PFSK-1 (cell line): ENCODE results near the gene GTPBP3.

Experiments used
- FOXP2 ChIP-seq: optimal IDR thresholded peaks from 2 replicates; pipeline ENCODE3; 2011; ENCODE audit warnings: borderline replicate concordance, control low read depth, inconsistent platforms; ENCODE audit not compliant: insufficient read depth; ENCODE audit errors: extremely low read length, extremely low read depth
- POLR2AphosphoS5 ChIP-seq: IDR thresholded peaks from 2 replicates; pipeline ENCODE4 v1.6.1; 2012; ENCODE audit warnings: low read depth, mild to moderate bottlenecking, control low read depth, low read length, moderate library complexity
- SIN3A ChIP-seq: IDR thresholded peaks from 2 replicates; pipeline ENCODE4 v1.6.1; 2012; ENCODE audit warnings: mild to moderate bottlenecking, low read length, moderate library complexity, borderline replicate concordance; ENCODE audit not compliant: insufficient read depth
- TAF1 ChIP-seq: IDR thresholded peaks from 2 replicates; pipeline ENCODE4 v1.6.1; 2012; ENCODE audit warnings: low read length, control low read depth, borderline replicate concordance; ENCODE audit not compliant: insufficient read depth
- TF ChIP-seq, protein P1 (sequence below), 2 experiments: IDR thresholded peaks; 2 replicates each; pipeline versions ENCODE4 v1.6.1 to v1.8.0; 2011 to 2012; ENCODE audit warnings: low read depth in 2 of 2, low read length in 2 of 2, control low read depth in 1 of 2, inconsistent platforms in 1 of 2, mild to moderate bottlenecking in 1 of 2, moderate library complexity in 1 of 2; ENCODE audit not compliant: insufficient read depth in 1 of 2

GTPBP3 gene

GRCh38 chr19:17309965-17310461 is 27.3 kb upstream of the GTPBP3 start:
- no peak for TF ChIP-seq SIN3A
- TF ChIP-seq, protein P1, sequence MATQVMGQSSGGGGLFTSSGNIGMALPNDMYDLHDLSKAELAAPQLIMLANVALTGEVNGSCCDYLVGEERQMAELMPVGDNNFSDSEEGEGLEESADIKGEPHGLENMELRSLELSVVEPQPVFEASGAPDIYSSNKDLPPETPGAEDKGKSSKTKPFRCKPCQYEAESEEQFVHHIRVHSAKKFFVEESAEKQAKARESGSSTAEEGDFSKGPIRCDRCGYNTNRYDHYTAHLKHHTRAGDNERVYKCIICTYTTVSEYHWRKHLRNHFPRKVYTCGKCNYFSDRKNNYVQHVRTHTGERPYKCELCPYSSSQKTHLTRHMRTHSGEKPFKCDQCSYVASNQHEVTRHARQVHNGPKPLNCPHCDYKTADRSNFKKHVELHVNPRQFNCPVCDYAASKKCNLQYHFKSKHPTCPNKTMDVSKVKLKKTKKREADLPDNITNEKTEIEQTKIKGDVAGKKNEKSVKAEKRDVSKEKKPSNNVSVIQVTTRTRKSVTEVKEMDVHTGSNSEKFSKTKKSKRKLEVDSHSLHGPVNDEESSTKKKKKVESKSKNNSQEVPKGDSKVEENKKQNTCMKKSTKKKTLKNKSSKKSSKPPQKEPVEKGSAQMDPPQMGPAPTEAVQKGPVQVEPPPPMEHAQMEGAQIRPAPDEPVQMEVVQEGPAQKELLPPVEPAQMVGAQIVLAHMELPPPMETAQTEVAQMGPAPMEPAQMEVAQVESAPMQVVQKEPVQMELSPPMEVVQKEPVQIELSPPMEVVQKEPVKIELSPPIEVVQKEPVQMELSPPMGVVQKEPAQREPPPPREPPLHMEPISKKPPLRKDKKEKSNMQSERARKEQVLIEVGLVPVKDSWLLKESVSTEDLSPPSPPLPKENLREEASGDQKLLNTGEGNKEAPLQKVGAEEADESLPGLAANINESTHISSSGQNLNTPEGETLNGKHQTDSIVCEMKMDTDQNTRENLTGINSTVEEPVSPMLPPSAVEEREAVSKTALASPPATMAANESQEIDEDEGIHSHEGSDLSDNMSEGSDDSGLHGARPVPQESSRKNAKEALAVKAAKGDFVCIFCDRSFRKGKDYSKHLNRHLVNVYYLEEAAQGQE (IDR thresholded peaks at IDR 0.05; ENCODE audit: insufficient read depth in 1 of 2, low read depth in 2 of 2, low read length in 2 of 2): no peak
- TF ChIP-seq POLR2AphosphoS5: no peak
- TF ChIP-seq FOXP2: no peak
- no peak for TF ChIP-seq TAF1

DNA sequence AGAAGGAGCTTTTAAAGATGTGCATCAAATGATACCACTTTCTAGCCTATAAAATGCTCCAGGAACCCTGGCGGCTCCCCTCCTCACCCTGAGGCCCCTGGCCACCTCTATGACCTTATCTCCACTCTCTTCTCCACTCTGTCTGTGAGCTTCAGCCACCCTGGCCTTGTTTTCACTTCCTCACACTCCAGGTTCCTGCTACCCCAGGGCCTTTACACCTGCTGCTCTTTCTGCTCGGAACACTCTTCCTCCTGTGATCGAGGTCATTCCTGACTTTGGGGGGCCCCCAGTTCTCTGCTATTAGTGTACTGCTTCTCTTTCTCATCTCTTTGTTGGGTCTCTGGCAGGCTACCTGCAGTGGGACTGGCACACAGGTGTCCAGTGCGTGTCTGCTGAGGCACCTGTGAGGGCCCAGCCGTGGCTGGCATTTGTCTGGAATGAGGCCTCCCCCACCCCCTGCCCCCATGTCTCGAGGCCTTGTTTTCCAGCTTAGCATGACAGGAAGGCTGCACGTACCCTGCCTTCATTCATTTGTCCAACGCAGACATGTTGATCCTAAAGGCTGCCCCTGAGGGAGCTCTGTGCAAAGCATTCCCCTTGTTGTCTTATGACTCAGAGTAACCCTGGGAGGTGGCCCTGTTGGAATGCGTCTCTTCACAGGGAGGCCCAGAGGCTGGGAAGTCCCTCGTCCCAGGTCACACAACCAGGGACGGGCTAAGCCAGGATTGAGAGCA is 25.7 kb upstream of the GTPBP3 start:
- TF ChIP-seq SIN3A (no peak), POLR2AphosphoS5 (no peak), FOXP2 (no peak), TAF1 (no peak)
- TF ChIP-seq, protein P1 (IDR thresholded peaks at IDR 0.05; ENCODE audit: insufficient read depth in 1 of 2, low read depth in 2 of 2, low read length in 2 of 2): no peak

GRCh38 chr19:17312189-17313113 is 24.9 kb upstream of the GTPBP3 start:
- TF ChIP-seq TAF1 (no peak), POLR2AphosphoS5 (no peak), FOXP2 (no peak), SIN3A (no peak)
- TF ChIP-seq, protein P1 (IDR thresholded peaks at IDR 0.05; ENCODE audit: insufficient read depth in 1 of 2, low read depth in 2 of 2, low read length in 2 of 2): no peak

GRCh38 chr19:17314007-17314593 is 23.3 kb upstream of the GTPBP3 start:
- no peak for TF ChIP-seq FOXP2
- TF ChIP-seq TAF1: no peak
- no peak for TF ChIP-seq SIN3A
- TF ChIP-seq, protein P1 (IDR thresholded peaks at IDR 0.05; ENCODE audit: insufficient read depth in 1 of 2, low read depth in 2 of 2, low read length in 2 of 2): no peak
- no peak for TF ChIP-seq POLR2AphosphoS5
